ENCODE measurements around the gene POC1A.

DNA sequence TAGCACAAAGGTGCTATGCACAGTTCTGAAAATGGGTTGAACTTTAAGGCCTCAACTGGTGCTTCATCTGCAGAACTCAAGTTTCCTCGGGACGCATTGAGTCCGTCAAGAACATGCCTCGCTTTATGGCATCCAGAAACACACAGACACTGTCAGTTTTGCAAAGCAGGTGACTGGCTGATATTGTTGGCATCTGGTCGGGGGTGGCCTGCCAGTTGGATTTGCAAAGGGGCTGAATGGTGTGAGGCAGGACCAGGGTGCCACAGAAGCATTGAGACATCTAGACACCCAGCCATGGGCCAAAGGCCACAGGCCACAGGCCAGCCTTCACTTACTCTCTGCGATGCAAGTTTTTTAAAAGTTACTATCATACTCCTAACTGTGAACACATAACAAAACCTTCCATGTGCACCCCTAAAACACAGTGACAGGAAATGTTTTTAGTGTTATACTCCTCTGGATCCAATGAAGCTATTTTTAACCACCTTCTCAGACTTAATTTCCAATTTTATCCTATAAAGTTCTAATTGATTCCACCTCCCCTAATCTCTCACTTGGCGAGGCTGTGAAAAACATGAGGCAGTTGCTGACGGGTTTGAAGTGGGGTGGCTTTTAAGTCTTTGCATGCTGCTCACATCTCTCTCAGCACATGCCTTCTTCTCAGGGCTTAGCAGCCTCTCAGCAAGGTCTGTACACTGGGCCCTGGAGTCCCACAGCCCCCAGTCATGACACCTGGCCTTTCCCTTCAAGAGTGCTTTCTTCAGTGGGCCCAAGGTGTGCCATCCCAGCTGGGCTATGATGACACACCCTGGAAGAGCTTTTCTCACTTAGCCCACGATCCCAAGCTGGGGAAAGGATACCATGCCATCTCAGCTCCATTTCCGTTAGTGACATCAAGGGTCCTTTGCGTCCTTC lies 59.4 kb downstream of the POC1A start:
- TF ChIP-seq FOXJ3 (CRISPR knock-in tag; IDR thresholded peaks at IDR 0.05) (no peak), RAD21 (IDR thresholded peaks at IDR 0.05; ENCODE audit: low read length) (no peak), POLR2AphosphoS5 (IDR thresholded peaks at IDR 0.05; ENCODE audit: low read depth, low read length) (no peak), EP300 (IDR thresholded peaks at IDR 0.05; ENCODE audit: borderline replicate concordance in 1 of 2, low read depth in 1 of 2, low read length in 1 of 2) (no peak), CTCF (IDR thresholded peaks at IDR 0.05) (no peak)
- TF ChIP-seq, protein P1, sequence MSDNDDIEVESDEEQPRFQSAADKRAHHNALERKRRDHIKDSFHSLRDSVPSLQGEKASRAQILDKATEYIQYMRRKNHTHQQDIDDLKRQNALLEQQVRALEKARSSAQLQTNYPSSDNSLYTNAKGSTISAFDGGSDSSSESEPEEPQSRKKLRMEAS (IDR thresholded peaks at IDR 0.05; ENCODE audit: low read depth), result no peak
- TF ChIP-seq, protein P2, sequence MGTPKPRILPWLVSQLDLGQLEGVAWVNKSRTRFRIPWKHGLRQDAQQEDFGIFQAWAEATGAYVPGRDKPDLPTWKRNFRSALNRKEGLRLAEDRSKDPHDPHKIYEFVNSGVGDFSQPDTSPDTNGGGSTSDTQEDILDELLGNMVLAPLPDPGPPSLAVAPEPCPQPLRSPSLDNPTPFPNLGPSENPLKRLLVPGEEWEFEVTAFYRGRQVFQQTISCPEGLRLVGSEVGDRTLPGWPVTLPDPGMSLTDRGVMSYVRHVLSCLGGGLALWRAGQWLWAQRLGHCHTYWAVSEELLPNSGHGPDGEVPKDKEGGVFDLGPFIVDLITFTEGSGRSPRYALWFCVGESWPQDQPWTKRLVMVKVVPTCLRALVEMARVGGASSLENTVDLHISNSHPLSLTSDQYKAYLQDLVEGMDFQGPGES (IDR thresholded peaks at IDR 0.05; ENCODE audit: low read depth, low read length), result no peak
